HEK293T (cell line): ENCODE results near the gene GP5.

ENCODE experiments used
- CTCF ChIA-PET: fragments of 350-600 bp; formaldehyde crosslinking; extraction: SDS; loops from one replicate; lab custom pipeline; 2021; ENCODE audit warnings: antibody characterized with exemption, inconsistent platforms; lab: Yijun Ruan, JAX
- POLR2A ChIA-PET: fragments of 350-600 bp; formaldehyde crosslinking; extraction: SDS; loops from one replicate; lab custom pipeline; 2020; ENCODE audit warnings: antibody characterized with exemption, inconsistent platforms; lab: Yijun Ruan, JAX
- DNase-seq: peaks from one replicate; pipeline ENCODE4 v3.0.0; 2012; ENCODE audit warnings: mixed read lengths; ENCODE audit errors: extremely low spot score
- ARNT ChIP-seq: fragments of 450-650 bp; IDR thresholded peaks from 2 replicates; pipeline ENCODE4 v1.6.1; 2017; ENCODE audit warnings: mild to moderate bottlenecking
- BHLHE40 ChIP-seq: fragments of 450-650 bp; IDR thresholded peaks from 2 replicates; pipeline ENCODE4 v1.6.1; 2016; ENCODE audit warnings: mild to moderate bottlenecking, moderate library complexity, borderline replicate concordance
- CTBP1 ChIP-seq: fragments of 450-650 bp; IDR thresholded peaks from 2 replicates; pipeline ENCODE4 v1.6.1; 2016; ENCODE audit warnings: borderline replicate concordance
- ELF4 ChIP-seq: fragments of 450-650 bp; IDR thresholded peaks from 2 replicates; pipeline ENCODE4 v1.6.1; 2017; ENCODE audit warnings: antibody characterized with exemption
- FOXA1 ChIP-seq: fragments of 450-650 bp; IDR thresholded peaks from 2 replicates; pipeline ENCODE4 v1.6.1; 2016; ENCODE audit warnings: mild to moderate bottlenecking
- FOXK2 ChIP-seq: fragments of 450-650 bp; IDR thresholded peaks from 2 replicates; pipeline ENCODE4 v1.6.1; 2016; ENCODE audit warnings: mild to moderate bottlenecking
- FOXM1 ChIP-seq: fragments of 450-650 bp; IDR thresholded peaks from 2 replicates; pipeline ENCODE4 v1.6.1; 2017; ENCODE audit warnings: mild to moderate bottlenecking, borderline replicate concordance
- HDGF ChIP-seq: fragments of 450-650 bp; IDR thresholded peaks from 2 replicates; pipeline ENCODE4 v1.6.1; 2017; ENCODE audit warnings: antibody characterized with exemption, borderline replicate concordance
- L3MBTL2 ChIP-seq: fragments of 450-650 bp; conservative IDR thresholded peaks from 2 replicates; pipeline ENCODE4 v1.6.1; 2016; ENCODE audit warnings: mild to moderate bottlenecking
- LEF1 ChIP-seq: fragments of 450-650 bp; IDR thresholded peaks from 2 replicates; pipeline ENCODE4 v1.6.1; 2017; ENCODE audit warnings: mild to moderate bottlenecking, borderline replicate concordance
- NFRKB ChIP-seq: fragments of 450-650 bp; IDR thresholded peaks from 2 replicates; pipeline ENCODE4 v1.6.1; 2016; ENCODE audit warnings: mild to moderate bottlenecking, moderate library complexity
- PKNOX1 ChIP-seq: fragments of 450-650 bp; IDR thresholded peaks from 2 replicates; pipeline ENCODE4 v1.6.1; 2016
- SP1 ChIP-seq: fragments of 450-650 bp; IDR thresholded peaks from 2 replicates; pipeline ENCODE4 v1.6.1; 2017
- SUZ12 ChIP-seq: fragments of 450-650 bp; IDR thresholded peaks from 2 replicates; pipeline ENCODE4 v1.6.1; 2016; ENCODE audit warnings: mild to moderate bottlenecking
- TARDBP ChIP-seq: fragments of 450-650 bp; IDR thresholded peaks from 2 replicates; pipeline ENCODE4 v1.6.1; 2016
- ZNF384 ChIP-seq: fragments of 450-650 bp; IDR thresholded peaks from 2 replicates; pipeline ENCODE4 v1.6.1; 2016

Gene GP5

GRCh38 chr3:194399874-194400411 lies 877 bp upstream of the GP5 start:
- POLR2A ChIA-PET, result no interaction called here
- no peak for DNase-seq

GRCh38 chr3:194397757-194398312 lies 1.2 kb downstream of the GP5 start:
- POLR2A ChIA-PET, result no interaction called here
- TF ChIP-seq ZNF384, result no peak
- no peak for TF ChIP-seq NFRKB
- TF ChIP-seq BHLHE40, result no peak
- no peak for TF ChIP-seq SP1
- no peak for TF ChIP-seq CTBP1
- TF ChIP-seq FOXM1, result no peak
- no peak for TF ChIP-seq HDGF
- TF ChIP-seq FOXK2, result no peak
- TF ChIP-seq L3MBTL2, result no peak
- no peak for TF ChIP-seq PKNOX1
- TF ChIP-seq ELF4, result no peak
- no peak for TF ChIP-seq FOXA1
- no peak for TF ChIP-seq LEF1
- no peak for TF ChIP-seq ARNT
- TF ChIP-seq TARDBP, result no peak
- CTCF ChIA-PET, result no interaction called here
- no peak for DNase-seq

More at GRCh38 chr3:194399874-194400411, 877 bp upstream of the GP5 start:
- TF ChIP-seq SP1 (no peak), LEF1 (no peak), FOXA1 (no peak), ZNF384 (no peak), ELF4 (no peak), HDGF (no peak), CTBP1 (no peak), FOXK2 (no peak), BHLHE40 (no peak), SUZ12 (no peak), NFRKB (no peak)
- CTCF ChIA-PET, result no interaction called here

- CTCF ChIA-PET, result no interaction called here
- TF ChIP-seq BHLHE40, result no peak
- POLR2A ChIA-PET, result no interaction called here
These were observed 2.0 kb downstream of the GP5 start for GRCh38 chr3:194396859-194397756.

GRCh38 chr3:194396539-194396858 lies 2.6 kb downstream of the GP5 start:
- no peak for DNase-seq
- ChIA-PET POLR2A (no interaction called here), CTCF (interaction anchor here (2.2 kb wide), 1 partner anchor 53 kb away, joined by 11 read pairs; no protein-coding TSS in a partner anchor)
- TF ChIP-seq FOXK2, result no peak
- TF ChIP-seq TARDBP, result no peak
- TF ChIP-seq CTBP1, result no peak
- no peak for TF ChIP-seq SP1
- TF ChIP-seq FOXA1, result no peak
- no peak for TF ChIP-seq BHLHE40
- TF ChIP-seq LEF1, result no peak
- no peak for TF ChIP-seq ZNF384
- TF ChIP-seq L3MBTL2, result no peak
- TF ChIP-seq ELF4, result no peak
- TF ChIP-seq HDGF, result no peak
- TF ChIP-seq ARNT, result no peak
- TF ChIP-seq FOXM1, result no peak
- no peak for TF ChIP-seq SUZ12

More at GRCh38 chr3:194396859-194397756, 2.0 kb downstream of the GP5 start:
- DNase-seq, result no peak

- DNase-seq, result no peak
- ChIA-PET CTCF (interaction anchor here (0.6 to 2.2 kb wide), 2 partner anchors 29 to 52 kb away, joined by 3 to 11 read pairs; no protein-coding TSS in a partner anchor), POLR2A (no interaction called here)
- no peak for TF ChIP-seq FOXA1
- no peak for TF ChIP-seq FOXK2
- TF ChIP-seq L3MBTL2, result no peak
- TF ChIP-seq CTBP1, result no peak
- TF ChIP-seq BHLHE40, result no peak
- TF ChIP-seq ARNT, result no peak
These were observed 3.1 kb downstream of the GP5 start for GRCh38 chr3:194395778-194396538.

- ChIA-PET CTCF (interaction anchor here (0.6 to 2.2 kb wide), 3 partner anchors 28 to 53 kb away, joined by 3 to 11 read pairs (median 4); no protein-coding TSS in a partner anchor), POLR2A (no interaction called here)
- DNase-seq, result no peak
- TF ChIP-seq ELF4 (no peak), SP1 (no peak), TARDBP (no peak), SUZ12 (no peak), PKNOX1 (no peak), NFRKB (no peak), HDGF (no peak), ARNT (no peak), FOXK2 (no peak), FOXA1 (no peak)
These were observed 3.9 kb downstream of the GP5 start for GRCh38 chr3:194395212-194395611.
